Measurements from ENCODE around the gene MPHOSPH6.
"Not testable (repeated sequence)": the region's sequence is repeated elsewhere in the genome, so short reads cannot be mapped to it uniquely, and the experiment has no call there.

The MPHOSPH6 gene

GRCh38 chr16:82175627-82176026, 5.6 kb upstream of the MPHOSPH6 start:
- DNase-seq (ENCODE audit: low read depth in 2 of 2), result no peak

DNA sequence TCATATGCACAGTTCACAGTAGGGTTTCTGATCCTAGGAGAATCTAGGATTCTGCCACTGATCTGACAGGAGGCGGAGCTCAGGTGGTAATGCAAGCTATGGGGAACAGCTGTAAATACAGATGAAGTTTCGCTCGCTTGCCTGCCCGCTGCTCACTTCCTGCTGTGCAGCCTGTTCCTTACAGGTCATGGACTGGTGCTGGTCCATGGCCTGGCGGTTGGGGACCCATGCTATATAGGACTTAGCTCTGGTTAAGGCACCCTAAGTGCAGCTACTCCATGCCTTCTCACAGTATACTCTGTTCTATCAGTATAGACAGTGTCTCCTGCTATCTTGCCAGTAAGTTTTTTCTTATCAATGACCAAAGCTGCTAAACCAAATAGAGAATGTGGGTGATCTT, 2.4 kb downstream of the MPHOSPH6 start:
- no peak for DNase-seq (ENCODE audit: low read depth in 2 of 2)

GRCh38 chr16:82160226-82160625, 9.8 kb downstream of the MPHOSPH6 start:
- no peak for DNase-seq (ENCODE audit: low read depth in 2 of 2)

- no peak for DNase-seq (ENCODE audit: low read depth in 2 of 2)
These were observed 12.2 kb downstream of the MPHOSPH6 start for GRCh38 chr16:82157836-82158235.

GRCh38 chr16:82157534-82157812, 12.6 kb downstream of the MPHOSPH6 start:
- no peak for DNase-seq (ENCODE audit: low read depth in 2 of 2)

GRCh38 chr16:82156761-82157533, 13.1 kb downstream of the MPHOSPH6 start:
- no peak for DNase-seq (ENCODE audit: low read depth in 2 of 2)

DNA sequence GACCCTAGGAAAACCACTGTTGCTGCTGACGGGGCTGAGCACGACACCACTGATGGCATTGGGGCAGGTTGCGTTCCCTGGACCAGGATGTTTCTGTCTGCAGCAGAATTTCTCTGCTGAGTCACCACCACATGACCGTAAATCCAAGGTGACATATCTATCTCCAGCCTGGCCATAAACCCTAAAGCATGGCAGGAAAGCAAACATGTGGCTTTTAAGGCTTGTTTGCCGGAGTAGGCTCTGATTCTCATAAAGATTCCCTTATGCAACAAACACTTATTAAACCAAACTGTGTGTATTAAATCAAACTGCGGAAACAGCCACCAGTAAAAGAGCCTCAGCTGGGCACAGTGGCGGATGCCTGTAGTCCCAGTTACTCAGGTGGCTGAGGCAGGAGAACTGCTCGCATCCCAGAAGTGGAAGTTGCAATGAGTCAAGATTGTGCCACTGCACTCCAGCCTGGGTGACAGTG, 17.3 kb downstream of the MPHOSPH6 start:
- DNase-seq (ENCODE audit: low read depth in 2 of 2), result no peak

GRCh38 chr16:82152196-82152595, 17.8 kb downstream of the MPHOSPH6 start:
- no peak for DNase-seq (ENCODE audit: low read depth in 2 of 2)

DNA sequence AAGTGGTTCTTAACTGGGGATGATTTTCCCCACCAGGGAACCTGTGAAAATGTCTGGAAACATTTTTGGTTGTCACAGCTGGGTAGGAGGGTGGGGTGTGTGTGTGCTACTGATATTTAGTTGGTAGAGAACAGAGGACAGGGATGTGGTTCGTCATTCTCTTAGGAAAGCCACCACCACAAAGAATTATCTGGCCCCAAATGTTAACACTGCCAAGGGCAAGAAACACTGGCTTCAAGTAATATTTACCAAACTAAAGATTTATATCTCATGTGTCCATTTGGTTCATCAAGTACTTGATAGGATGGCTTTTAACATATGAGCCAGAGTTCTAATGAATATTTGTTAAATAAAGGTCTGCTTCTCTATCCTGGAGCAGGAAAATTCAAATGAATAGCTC, 19.5 kb downstream of the MPHOSPH6 start:
- no peak for DNase-seq (ENCODE audit: low read depth in 2 of 2)

GRCh38 chr16:82149536-82149935, 20.5 kb downstream of the MPHOSPH6 start:
- no peak for DNase-seq (ENCODE audit: low read depth in 2 of 2)

- no peak for DNase-seq (ENCODE audit: low read depth in 2 of 2)
These were observed 22.5 kb downstream of the MPHOSPH6 start for GRCh38 chr16:82147546-82147945.

- DNase-seq (ENCODE audit: low read depth in 2 of 2), result no peak
These were observed 23.1 kb downstream of the MPHOSPH6 start for GRCh38 chr16:82146957-82147356.

DNA sequence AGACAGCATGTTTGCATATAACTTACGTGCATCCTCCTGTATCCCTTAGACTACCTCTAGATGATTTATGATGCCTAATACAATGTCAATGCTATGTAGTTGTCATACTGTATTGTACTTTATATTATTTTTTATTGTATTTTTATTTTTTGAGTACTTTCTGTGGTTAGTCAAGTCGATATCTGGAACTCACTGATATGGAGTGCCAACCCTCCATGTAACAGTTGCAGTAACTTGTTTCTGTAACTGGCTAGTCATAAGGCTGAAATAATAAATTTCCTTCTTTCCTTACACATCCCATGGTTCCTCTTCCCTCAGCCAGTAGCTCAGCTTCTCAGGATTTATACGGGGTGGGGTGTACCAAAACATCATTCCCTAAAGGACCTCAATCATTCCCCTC, 23.5 kb downstream of the MPHOSPH6 start:
- DNase-seq (ENCODE audit: low read depth in 2 of 2), result no peak

DNA sequence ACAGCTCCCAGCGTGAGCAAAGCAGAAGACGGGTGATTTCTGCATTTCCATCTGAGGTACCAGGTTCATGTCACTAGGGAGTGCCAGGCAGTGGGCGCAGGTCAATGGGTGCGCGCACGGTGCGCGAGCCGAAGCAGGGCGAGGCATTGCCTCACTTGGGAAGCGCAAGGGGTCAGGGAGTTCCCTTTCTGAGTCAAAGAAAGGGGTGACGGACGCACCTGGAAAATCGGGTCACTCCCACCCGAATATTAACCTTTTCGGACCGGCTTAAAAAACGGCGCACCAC, 30.8 kb downstream of the MPHOSPH6 start:
- DNase-seq (ENCODE audit: low read depth in 2 of 2), result not testable (repeated sequence)

- DNase-seq (ENCODE audit: low read depth in 2 of 2), result no peak
These were observed 31.3 kb downstream of the MPHOSPH6 start for GRCh38 chr16:82138478-82139285.

DNA sequence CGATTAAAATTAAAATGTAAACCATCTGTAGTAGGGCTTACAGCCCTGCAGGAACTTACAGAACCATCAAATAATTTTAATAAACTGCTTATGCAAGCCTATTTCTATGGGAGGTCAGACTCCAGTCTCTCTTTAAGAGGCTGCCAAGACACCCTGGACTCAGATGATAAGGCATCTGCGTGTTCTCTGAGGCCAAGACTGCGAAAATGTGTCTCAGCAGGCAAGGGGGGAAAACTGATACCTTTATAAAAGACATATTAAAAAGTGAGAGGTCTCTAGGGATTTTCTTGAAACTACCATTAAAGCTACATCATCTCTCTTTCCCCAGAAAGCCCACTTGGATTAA, 32.2 kb downstream of the MPHOSPH6 start:
- no peak for DNase-seq (ENCODE audit: low read depth in 2 of 2)

- no peak for DNase-seq (ENCODE audit: low read depth in 2 of 2)
These were observed 32.8 kb downstream of the MPHOSPH6 start for GRCh38 chr16:82136956-82137821.

DNA sequence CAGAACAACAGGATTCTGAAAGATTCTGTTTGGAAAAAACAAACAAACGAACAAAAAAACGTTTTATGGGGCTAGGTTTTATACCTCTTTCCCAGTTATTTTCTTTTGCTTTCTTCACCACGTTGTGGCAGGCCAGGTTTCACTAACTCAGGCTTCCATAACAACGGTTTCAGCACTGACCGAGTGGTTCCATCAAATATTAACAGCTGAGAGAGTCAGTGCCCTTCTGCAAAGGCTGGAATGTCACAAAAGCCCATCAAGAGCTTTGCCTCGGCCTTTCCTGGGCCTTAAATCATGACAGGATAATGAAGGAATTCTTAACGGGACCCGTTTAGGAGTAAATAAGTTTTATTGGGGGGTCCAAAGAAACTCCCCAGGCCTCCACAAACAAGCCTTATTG, 34.2 kb downstream of the MPHOSPH6 start:
- DNase-seq (ENCODE audit: low read depth in 2 of 2), result no peak

- DNase-seq (ENCODE audit: low read depth in 2 of 2), result no peak
These were observed 35.2 kb downstream of the MPHOSPH6 start for GRCh38 chr16:82134846-82135245.

DNA sequence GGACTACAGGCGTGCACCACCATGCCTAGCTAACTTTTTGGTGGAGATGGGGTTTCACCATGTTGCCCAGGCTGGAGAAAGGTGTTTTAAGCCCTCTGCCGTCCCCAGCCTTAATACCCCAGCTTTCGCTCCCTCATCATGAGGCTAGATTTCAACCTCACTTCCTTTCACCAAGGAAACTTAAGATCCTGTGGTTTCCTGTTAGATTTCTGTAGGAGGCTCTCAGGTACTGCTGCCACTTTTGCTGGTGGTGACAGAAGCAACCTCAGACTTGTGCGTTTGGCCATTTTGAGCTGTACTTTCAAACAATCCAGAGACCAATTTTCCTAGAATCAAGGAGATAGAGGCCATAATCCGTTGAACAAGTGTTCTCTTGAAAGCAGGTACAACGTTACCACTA, 36.2 kb downstream of the MPHOSPH6 start:
- DNase-seq (ENCODE audit: low read depth in 2 of 2), result no peak

DNA sequence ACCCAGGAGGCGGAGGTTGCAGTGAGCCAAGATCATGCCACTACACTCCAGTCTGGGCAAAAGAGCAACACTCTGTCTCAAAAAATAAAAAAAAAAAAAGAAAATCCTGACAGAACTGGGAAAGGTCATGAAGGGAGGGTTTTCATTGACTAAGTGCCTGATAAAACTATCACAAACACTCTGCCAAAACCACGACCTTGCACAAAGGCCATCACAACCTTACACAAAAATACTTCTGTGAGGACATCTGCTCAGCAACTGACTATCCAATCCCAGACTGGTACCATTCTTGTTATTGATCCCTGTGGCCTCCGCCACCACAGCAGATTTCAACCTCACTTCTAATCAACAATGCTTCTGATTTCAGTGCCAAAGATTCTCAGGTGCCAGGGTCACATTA, 40.1 kb downstream of the MPHOSPH6 start:
- no peak for DNase-seq (ENCODE audit: low read depth in 2 of 2)

- DNase-seq (ENCODE audit: low read depth in 2 of 2), result no peak
These were observed 45.4 kb downstream of the MPHOSPH6 start for GRCh38 chr16:82124651-82125050.

- DNase-seq (ENCODE audit: low read depth in 2 of 2), result no peak
These were observed 50.6 kb downstream of the MPHOSPH6 start for GRCh38 chr16:82119405-82119804.

All from stimulated activated CD4-positive, alpha-beta T cell treated with anti-CD3 and anti-CD28 coated beads, Interleukin-1b, Interleukin-23, amount 100 ng/mL, for 1 hour (primary cell).